HG03565 (cell line): Measurements from ENCODE around the gene RGS7.

Source experiments
- ATAC-seq: cut with Tn5 transposase; IDR thresholded peaks from one replicate; pipeline ENCODE4 v1.9.1; 2021; ENCODE audit warnings: mild to moderate bottlenecking, moderate library complexity; ENCODE audit not compliant: unreplicated experiment

The RGS7 gene

DNA sequence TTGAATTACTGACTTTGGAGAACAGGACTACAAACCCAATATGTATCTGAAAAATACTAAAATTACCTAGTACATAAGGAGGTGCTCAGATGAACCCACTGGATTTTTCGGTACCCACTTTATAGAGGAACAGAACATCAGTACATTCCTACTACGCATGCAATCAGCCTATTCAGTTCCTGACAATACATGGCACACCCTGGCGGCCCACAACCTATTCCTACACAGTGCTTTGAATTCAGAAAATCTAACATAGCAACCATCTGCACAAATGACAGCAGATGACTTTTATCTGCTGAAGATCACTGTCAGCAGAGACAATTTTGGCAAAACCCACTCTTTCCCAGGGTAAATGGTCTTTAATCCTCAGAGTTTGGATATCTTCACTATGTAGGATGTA, 487.9 kb downstream of the RGS7 start:
- ATAC-seq, result no peak

DNA sequence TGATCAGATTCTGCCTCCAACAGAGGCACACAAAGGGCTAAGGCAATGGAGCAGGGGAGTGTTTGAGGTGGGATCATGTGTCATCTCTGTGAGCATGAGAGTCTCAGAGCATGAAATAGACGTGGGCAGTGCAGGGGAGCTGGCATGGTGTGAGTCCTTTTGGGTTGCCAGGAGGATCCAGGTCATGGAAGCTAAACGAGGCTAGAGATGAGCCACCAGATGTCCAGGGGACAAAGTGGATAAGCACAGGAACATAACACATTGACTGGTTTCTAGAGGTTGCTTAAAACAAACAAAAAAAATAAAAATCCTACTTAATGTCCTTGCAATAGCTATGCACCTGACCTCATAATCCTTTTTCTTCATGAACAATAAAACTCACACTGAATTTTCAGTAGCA, 490.3 kb downstream of the RGS7 start:
- no peak for ATAC-seq

DNA sequence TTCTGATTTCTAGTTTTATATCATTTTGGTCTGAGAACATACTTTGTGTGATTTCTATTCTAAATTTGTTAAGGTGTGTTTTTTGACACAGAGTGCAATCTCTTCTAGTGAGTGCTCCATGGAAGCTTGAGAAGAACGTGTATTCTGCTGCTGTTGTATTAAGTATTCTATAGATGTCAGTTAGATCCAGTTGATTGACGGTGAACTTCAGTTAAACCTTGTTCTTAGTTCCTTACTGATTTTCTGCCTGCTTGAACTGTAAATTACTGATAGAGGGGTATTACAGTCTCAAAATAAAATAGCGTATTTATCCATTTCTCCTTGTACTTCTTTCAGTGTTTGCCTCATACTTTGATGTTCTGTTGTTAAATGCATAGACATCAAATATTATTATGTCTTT, 497.0 kb downstream of the RGS7 start:
- no peak for ATAC-seq

DNA sequence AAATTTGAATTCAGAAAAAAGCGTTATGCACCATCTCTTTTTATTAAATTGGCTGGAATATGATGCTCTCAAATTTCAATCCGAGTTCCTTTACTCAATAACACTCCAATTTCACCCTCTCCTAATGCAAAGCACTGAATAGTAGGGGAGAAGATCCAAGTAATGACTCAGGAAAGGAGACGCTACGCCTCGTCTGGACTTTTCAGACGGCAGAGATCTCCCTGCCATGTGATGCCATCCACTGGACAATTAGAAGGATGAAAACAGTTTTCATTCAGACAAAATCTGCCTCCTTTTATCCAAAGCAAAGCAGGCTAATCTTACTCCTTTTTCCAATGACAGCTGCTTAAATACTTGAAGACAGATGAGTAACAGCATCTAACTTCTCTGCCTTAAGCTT, 502.6 kb downstream of the RGS7 start:
- ATAC-seq, result no peak

DNA sequence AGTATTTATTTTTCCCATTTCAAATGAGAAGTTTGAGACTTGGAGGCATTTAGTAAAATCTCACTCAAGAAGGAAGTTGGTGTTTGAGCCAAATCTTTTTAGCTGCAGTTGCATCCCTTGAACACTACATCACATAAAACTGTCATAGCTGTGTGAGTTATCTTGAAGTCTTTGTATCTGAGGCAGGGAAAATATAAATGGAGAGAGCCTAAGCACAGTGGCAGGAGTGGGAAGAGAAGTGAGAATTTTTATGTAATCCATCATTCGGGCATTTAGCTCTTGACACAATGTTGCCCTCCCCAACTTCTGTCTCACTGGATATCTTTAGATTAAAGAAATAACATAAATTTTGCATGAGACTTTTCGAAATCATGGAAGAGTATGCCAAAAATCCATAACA, 509.7 kb downstream of the RGS7 start:
- ATAC-seq, result no peak

DNA sequence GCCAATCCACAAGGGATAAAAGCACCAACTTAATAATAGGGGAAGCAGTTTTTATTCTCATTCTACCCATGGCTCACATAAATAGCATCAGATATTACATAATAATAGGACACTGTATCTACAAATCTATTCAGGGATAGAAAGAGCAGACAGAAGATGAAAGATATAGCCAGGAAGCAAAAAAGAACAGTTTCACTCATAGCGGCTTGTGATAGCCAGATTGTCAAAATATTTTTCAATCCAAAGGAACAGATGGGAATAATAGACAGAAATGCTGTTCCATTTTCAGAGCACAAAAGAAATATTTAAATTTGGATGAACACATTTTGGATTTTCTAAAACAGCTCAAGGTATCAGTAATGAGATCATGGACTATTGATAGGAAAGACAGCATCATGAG, 512.5 kb downstream of the RGS7 start:
- ATAC-seq, result no peak

DNA sequence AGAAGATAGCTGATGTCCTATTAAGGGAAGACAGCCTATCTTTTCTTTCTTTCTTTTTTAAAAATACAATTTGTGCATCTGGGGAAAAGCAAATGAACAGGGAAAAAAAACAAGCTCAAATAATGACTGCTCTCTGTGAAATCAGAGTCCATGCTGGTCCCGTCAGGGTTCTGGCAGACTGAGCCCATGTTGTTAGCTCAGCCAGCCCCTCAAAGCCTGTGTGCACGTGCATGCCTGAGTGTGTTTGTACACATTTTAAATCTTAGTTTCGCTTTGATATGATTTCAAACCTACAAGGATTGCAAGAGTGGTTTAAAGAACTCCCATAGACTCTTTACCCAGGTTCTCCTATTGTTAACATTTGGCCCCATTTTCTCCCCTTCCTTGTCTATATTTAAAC, 513.2 kb downstream of the RGS7 start:
- no peak for ATAC-seq

DNA sequence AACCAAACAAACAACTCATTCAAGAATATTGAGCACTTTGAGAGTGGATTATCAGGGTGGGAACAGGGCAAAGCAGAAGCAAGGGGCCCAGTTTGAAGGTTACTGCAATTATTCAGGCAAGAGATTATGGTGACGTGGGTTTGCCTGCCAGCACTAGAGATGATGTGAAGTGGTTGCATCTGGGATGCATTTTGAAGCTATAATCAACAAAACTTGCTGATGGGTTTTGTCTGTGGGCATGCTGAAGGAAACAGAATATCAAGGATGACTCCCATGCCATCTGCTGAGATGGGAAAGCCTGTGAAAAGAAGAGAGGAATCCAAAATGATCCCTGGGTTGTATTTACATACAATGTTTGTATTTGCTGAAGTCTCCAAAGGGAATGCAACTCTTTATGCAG, 520.7 kb downstream of the RGS7 start:
- ATAC-seq, result no peak

DNA sequence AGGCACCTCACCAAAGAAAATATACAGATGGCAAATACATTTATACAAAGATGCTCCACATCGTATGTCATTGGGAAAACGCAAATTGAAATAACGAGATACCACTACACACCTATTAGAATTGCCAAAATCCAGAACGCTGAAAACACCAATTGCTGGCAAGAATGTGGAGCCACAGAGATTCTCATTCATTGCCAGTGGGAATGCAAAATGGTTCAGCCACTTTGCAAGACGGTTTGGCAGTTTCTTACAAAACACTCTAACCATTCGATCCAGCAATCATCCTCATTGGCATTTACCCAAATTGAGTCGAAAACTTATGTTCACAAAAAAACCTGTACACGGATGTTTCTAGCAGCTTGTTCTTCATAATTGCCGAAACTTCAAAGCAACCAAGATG, 521.7 kb downstream of the RGS7 start:
- ATAC-seq, result no peak

DNA sequence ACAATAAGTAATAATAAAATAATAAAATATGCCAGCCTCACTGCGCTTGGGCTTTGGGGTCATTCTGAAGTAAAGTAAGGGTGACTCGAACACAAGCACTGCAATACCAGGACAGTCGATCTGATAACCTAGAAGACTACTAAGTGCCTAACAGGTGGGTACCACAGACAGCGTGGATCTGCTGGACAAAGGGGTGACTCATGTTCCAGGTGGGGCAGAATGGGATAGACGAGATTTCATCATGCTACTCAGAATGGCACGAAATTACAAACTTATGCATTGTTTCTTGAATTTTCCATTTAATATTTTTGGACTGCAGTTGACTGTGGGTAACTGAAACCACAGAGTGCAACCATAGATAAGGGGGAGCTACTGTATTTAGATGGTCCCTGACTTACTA, 523.9 kb downstream of the RGS7 start:
- no peak for ATAC-seq

DNA sequence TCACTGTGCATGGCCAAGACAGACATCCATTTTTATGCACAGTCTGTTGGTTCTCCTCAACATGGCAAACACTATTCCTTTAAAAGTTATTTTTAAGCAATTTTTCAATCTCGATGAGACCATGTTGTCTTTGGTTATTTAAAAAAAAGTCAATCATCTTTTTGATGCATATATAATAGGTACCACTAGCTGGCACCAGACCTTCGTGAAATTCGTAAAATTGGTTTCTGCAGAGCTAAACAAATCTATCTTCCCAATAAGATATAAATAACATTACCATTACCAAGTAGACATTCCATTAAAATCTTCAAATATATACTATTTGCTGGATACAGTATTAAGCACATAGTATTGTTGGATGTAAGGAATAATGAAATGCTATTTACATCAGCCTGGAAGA, 525.1 kb downstream of the RGS7 start:
- ATAC-seq, result no peak

DNA sequence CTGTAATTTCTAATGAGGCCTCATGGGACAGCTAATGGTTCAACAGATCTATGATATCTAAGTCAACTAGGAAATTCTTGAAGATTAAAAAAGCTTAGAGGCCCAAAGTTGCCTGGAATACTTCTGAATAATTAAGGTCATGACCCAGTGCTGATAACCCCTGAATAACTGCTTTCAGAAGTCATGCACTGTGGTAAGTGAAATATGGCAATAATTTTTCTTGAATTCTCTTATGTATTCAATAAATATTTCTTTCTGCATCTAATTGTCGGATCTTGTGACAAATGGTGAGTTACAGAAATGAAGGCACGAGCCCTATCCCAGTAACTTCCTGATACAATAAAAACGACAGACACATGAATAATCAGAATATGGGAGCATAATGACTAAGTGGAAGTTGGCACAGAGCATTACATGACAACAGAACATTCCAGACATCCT, 525.8 kb downstream of the RGS7 start:
- no peak for ATAC-seq

DNA sequence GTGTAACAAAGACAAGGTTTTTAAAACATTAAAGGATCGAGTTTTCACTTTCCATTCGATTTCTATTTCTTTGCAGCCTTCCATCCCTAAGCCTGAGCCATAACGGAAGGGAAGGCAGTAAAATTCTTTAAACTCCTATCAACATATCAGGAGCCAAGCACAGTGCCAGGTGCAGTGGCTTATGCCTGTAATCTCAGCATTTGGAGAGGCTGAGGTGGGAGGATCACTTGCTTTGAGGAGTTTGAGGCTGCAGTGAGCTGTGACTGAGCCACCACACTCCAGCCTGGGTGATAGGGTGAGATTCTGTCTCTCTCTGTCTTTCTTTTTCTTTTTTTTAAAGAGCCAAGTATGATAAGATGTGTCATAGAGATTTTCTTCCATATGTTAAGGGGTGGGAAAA, 527.5 kb downstream of the RGS7 start:
- ATAC-seq, result no peak

DNA sequence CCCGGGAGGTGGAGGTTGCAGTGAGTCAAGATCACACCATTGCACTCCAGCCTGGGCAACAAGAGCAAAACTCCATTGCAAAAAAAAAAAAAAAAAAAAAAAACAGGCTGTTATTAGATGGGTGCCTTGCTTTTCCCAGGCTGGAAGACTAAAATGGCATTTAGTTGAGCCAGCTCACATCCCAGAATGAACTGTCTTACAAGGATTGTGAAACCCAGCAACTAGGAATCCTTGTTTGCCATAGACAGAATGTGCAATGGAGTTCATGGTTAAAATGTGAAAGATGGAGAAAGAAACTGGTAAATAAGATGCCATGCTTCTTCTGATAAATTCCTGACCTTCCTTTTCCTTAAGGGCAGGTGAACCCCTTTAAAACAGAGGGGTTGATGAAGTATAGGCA, 529.2 kb downstream of the RGS7 start:
- ATAC-seq, result no peak

DNA sequence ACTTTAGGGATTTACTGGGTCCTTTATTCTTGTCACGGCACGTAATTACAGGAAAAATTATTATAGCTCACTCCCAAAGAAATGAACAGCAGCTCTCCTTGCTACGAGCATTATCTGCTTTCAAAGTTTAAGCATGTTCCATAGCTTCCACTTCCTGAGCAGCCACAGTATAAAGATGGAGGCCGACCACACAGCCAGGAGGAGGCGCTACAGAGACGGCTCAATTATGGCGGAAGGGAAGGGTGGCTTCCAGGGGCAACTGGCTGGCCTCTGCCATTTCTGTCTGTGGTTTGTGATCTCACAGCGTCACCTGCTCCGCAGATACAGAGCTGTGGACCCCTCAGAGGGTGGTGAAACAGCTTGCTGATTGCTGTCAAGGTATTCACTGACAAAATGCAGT, 532.8 kb downstream of the RGS7 start:
- ATAC-seq, result no peak

DNA sequence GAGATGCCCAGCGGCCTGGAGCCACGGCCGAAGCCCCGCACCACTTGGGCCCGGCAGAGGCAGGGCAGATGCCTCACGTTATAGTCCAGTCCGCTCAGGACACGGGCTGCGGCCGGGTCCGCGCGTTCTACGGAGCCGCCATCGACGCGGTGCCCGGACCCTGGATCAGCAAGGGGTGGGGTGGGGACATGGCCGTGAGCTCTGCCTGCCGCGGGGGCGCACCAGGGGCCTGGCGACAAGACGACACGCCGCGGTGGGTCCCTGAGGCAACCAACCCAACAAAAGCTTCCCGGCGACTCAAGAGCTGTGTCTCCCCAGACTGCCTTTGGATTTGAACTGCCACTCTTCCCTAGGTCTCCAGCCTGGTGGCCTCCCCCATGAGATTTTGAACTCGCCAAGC, 533.6 kb downstream of the RGS7 start:
- ATAC-seq, result no peak

DNA sequence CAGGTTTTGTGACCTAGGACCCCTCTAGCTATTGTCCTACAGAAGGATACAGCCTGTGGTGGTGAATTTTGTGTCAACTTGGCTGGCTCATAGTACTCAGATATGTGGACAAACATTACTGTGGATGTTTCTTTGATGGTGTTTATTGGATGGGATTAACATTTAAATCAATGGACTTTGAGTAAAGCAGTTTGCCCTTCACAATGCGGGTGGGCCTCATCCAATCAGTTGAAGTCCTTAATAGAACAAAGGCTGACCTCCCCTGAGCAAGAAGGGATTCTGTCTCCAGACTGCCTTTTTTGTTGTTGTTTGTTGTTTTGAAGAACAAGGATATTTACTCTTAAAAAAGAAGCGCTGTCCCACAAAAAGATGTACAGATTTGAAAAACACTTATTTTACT, 535.1 kb downstream of the RGS7 start:
- no peak for ATAC-seq

DNA sequence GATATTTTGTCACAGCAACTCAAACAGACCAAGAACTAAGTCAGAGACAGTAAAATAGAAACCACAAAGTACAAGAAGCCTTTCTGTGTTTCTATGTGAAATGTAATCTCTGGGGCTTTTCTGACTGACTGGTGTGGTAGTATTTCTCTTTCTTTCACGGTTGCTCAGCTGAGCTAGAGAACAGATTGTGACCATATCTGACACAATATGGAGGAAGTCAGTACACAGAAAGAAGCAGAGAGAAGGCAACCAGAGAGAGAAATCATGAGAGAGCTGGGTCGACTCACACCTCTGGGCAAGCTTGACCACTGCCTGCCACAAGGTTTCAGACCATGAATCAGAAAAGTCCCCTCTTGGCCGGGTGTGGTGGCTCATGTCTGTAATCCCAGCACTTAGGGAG, 536.2 kb downstream of the RGS7 start:
- peak; percentile 81 for ATAC-seq

DNA sequence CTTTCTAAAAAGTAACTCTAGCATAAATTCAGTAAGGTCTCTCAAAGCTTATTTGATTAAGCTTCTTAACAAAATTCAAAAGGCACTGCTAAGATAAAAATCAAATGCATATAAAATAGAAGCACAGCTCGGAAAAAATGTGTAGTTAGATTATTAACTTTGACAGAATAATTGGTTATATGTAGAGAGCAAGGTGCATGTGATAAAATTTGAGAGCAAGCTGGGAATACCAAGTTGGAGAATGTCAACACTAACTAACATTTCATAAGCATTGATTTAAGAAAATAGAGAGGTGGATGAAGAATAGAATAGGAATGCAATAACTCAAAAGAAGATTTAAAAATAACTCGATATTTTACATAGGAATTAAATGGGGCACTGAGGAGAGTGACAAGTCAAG, 540.5 kb downstream of the RGS7 start:
- ATAC-seq, result no peak

DNA sequence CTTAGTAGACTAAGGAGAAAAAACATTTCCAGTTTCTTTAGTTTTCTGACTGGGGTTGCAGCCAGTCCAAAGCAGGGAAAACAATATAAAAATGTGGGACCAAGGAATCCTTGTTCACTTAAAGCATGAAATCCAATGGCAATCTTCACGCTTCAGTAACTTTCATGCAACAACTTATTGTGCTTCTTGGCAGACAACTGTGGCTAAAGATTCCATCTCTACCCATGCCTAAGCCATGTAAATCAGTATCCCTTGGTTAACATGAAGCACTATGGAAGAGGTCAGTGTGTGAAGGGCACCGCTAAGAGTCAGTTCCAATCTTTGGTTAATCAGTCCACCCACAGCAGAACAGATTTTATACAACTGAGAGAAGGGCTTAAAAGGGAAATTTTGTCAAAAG, 543.3 kb downstream of the RGS7 start:
- ATAC-seq, result no peak

DNA sequence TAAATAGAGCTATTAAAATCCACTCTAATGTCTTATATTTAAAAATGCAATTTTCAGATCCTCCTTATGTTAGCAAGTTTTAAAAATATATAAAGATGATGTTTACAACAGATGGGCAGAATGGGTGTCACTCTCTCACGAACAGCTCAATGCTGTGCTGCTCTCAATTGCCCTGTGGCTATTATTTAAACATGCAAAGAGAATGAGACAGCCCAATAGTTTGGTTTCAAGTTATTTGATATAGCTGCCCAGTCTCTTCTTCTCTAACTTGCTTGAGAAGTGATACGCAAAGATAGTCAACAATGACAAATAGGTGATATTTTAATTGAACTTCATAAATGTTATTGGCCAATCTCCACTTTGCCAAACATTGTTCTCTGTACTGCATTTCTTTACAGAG, 545.7 kb downstream of the RGS7 start:
- ATAC-seq, result no peak

DNA sequence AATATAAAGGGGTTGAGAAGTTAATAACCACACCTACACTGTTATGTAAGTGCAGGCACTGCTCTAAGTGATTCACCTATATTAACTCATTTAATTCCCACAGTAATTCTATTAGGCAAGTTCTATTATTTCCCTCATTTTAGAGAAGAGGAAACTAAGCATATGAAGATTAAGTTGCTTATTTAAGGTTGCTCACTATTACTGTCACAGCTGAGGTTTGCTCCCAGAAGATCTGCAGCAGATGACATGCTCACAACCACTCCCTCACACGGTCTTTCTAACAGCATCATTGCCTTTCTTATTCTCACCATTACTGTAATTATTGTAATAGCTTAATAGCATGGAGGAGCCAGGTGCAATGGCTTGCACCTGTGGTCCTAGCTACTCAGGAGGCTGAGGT, 548.6 kb downstream of the RGS7 start:
- ATAC-seq, result no peak

DNA sequence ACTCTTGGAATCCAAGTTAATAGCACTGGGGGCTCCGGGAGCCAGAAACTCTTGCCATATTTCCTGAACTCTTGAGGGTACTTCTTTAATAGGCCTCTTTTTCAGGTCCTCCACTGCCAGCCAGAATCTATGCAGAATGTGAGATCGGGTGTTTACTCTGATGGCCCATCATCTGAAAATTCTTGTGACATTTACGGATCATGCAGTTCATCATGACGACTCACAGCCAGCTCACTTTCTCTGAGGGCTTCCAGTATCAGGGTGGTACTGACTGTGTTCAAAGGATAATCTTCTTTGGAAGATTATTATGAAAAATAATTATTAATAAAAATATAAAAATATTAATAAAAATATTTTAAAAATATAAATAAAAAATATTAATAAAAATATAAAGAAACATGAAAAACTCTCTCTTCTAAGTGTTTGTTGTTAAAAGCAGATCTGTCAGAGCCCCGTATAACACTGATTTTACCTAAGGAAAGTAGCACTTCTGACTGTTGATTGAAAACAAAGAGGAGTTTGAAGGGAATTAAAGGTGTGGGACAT, 550.7 kb downstream of the RGS7 start:
- ATAC-seq, result no peak

DNA sequence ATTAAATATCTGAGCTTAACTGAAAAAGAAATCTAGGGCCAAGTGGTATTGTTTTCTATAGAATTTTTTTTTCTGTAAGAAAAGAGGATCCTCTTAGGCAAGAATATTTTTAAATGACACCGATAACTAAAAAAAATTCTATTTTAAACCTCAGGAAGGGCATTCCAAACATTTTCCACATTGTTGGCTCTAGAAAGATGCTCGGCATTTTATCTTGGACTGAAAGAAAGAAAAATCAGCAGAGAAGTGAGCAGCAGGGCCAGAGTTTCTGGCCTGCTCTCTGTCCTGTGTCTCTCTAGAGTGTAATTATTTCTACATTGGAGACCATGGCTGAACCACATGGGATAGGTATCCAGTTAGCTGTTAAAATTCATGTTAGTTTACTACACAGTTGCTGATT, 552.5 kb downstream of the RGS7 start:
- ATAC-seq, result no peak
